HEK293 (cell line): ENCODE results near the gene ATOH8.

ENCODE experiments used
- ATF2 ChIP-seq: fragments of 450-650 bp; formaldehyde crosslinking; IDR thresholded peaks from 2 replicates; pipeline ENCODE4 v1.5.1; 2016; ENCODE audit warnings: missing biosample characterization, missing genetic modification characterization, low read depth
- CTCF ChIP-seq: fragments of 450-650 bp; formaldehyde crosslinking; IDR thresholded peaks from 2 replicates; pipeline ENCODE4 v1.5.1; 2016; ENCODE audit warnings: missing biosample characterization, missing genetic modification characterization
- MYNN ChIP-seq: fragments of 450-650 bp; formaldehyde crosslinking; IDR thresholded peaks from 2 replicates; pipeline ENCODE4 v1.5.1; 2016; ENCODE audit warnings: missing biosample characterization, missing genetic modification characterization, borderline replicate concordance
- REST ChIP-seq: fragments of 450-650 bp; formaldehyde crosslinking; IDR thresholded peaks from 2 replicates; pipeline ENCODE4 v1.5.1; 2016; ENCODE audit warnings: missing biosample characterization, missing genetic modification characterization
- SP2 ChIP-seq: fragments of 450-650 bp; formaldehyde crosslinking; IDR thresholded peaks from 2 replicates; pipeline ENCODE4 v1.5.1; 2016; ENCODE audit warnings: missing biosample characterization, missing genetic modification characterization
- ZBTB20 ChIP-seq: fragments of 450-650 bp; formaldehyde crosslinking; IDR thresholded peaks from 2 replicates; pipeline ENCODE4 v1.5.1; 2016; ENCODE audit warnings: missing biosample characterization, missing genetic modification characterization
- ZNF155 ChIP-seq: fragments of 450-650 bp; formaldehyde crosslinking; IDR thresholded peaks from 2 replicates; pipeline ENCODE4 v1.5.1; 2016; ENCODE audit warnings: missing biosample characterization, missing genetic modification characterization
- ZNF510 ChIP-seq: fragments of 450-650 bp; formaldehyde crosslinking; IDR thresholded peaks from 2 replicates; pipeline ENCODE4 v1.5.1; 2018; ENCODE audit warnings: mild to moderate bottlenecking, missing genetic modification characterization, missing biosample characterization; ENCODE audit not compliant: insufficient replicate concordance
- ZNF747 ChIP-seq: fragments of 450-650 bp; formaldehyde crosslinking; IDR thresholded peaks from 2 replicates; pipeline ENCODE4 v1.5.1; 2016; ENCODE audit warnings: missing biosample characterization, missing genetic modification characterization
- ZNF837 ChIP-seq: fragments of 450-650 bp; formaldehyde crosslinking; IDR thresholded peaks from 2 replicates; pipeline ENCODE4 v1.5.1; 2016; ENCODE audit warnings: missing biosample characterization, missing genetic modification characterization
- ZSCAN4 ChIP-seq: fragments of 450-650 bp; formaldehyde crosslinking; IDR thresholded peaks from 2 replicates; pipeline ENCODE4 v1.5.1; 2017; ENCODE audit warnings: missing biosample characterization, missing genetic modification characterization

- TF ChIP-seq ZSCAN4 (tag by site-specific recombination) (no peak), CTCF (tag by site-specific recombination) (no peak), ATF2 (tag by site-specific recombination) (no peak), ZNF747 (tag by site-specific recombination) (no peak), REST (no peak), ZNF837 (tag by site-specific recombination) (no peak), ZBTB20 (tag by site-specific recombination) (no peak), ZNF155 (no peak), SP2 (tag by site-specific recombination) (no peak), MYNN (no peak), ZNF510 (tag by site-specific recombination) (no peak)
Observed at GRCh38 chr2:85769983-85770362, 16.2 kb downstream of the ATOH8 start.
